DMS53 treated with DMSO at 0.1 percent for 48 hours (cell line): ENCODE results near the gene CPNE9.

Experiments used
- DNase-seq: peaks from one replicate; lab custom pipeline; 2025; ENCODE audit not compliant: unreplicated experiment; lab: John Stamatoyannopoulos, UW

Gene CPNE9, protein sequence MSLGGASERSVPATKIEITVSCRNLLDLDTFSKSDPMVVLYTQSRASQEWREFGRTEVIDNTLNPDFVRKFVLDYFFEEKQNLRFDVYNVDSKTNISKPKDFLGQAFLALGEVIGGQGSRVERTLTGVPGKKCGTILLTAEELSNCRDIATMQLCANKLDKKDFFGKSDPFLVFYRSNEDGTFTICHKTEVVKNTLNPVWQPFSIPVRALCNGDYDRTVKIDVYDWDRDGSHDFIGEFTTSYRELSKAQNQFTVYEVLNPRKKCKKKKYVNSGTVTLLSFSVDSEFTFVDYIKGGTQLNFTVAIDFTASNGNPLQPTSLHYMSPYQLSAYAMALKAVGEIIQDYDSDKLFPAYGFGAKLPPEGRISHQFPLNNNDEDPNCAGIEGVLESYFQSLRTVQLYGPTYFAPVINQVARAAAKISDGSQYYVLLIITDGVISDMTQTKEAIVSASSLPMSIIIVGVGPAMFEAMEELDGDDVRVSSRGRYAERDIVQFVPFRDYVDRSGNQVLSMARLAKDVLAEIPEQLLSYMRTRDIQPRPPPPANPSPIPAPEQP

DNA sequence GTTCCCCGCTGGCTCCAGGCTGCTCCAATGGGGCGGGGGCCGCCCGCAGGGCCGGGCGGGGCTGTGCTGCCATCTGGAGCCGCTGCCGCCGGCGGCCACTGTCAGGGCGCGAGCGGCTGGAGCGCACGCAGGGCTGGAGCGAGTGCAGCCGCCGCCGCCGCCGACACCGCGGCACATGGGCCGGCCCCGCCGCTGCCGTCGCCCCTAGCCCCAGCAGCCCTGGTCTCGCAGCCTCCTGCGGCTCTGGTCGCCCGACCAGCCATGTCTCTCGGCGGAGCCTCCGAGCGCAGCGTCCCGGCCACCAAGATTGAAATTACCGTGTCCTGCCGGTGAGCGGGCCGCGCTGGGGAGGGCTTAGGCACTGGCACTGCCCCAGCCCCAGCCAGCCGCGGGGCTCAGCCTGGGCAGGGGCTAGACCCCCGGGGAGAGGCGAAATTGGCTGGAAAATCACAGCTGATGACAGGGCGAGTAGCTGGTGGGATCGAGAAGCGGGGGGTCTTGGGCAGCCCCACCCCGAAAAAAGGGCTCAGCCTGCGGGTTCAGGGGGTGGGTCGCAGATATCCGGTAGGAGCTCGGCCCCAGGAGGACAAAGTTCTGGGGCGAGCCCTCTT is at the start of gene CPNE9:
CPNE9 (plus strand) TSS at position 98 of the 611 bp plus-strand sequence; CDS start at position 262, 164 bp downstream.
- DNase-seq, result no peak

DNA sequence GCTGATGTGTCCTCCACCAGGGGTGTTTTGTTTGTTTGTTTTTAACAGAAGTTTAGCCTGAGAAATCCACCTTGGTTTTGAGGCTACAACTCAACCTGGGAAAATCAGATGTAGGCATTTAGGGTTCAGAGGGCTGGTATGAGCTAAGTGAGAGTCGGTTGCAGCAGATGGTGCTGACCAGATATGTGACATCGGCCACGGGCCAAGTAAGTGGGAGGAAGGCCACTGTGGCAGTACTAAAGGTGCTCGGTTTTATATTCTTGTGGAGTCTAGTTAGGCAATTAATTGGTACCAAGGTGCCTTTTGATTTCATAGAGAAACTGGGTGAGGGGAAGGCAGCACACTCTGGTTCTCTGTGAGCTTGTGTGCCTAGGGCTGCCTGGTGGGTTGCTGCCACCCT is 43.8 kb upstream of the CPNE9 start:
- DNase-seq, result no peak

DNA sequence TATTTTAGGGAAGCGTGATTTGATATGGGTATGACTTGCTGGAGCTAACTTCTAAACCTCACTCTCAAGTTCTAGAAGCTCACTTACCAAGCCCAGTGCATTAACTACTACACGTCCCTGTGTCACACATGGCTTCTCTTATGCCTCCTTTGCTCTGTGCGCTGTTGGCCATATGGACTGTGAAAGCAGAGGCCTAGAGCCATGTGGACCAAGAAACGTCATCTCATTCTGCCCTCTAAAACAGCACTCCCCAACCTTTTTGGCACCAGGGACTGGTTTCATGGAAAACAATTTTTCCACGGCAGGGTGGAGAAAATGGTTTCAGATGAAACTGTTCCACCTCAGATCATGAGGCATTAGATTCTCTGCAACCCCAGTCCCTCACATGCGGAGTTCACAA is 42.7 kb upstream of the CPNE9 start:
- no peak for DNase-seq

DNA sequence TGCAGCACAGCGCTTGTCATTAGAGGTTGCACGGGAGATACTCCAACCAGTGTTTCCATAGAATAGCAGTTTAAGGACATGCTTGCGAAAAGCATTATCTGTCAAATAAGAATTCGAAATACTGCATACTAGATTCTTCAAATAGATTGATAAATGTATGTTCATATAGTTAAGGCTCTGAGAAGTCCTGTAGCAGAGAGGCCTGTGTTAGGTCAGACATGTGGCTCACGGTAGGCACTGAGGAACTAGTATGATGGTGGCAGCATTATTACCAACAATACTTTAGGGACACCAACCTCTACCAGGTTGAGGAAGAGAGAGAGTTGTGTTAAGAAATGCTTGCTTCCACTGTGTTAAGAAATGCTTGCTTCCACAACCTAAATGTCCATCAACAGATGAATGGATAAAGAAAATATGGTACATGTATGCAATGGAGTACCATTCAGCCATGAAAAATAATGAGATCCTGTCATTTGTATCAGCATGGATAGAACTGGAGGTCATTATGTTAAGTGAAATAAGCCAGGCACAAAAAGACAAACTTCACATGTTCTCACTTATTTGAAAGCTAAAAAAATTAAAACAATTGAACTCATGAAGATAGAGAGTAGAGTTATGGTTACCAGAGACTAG is 39.4 kb upstream of the CPNE9 start:
- DNase-seq, result no peak

DNA sequence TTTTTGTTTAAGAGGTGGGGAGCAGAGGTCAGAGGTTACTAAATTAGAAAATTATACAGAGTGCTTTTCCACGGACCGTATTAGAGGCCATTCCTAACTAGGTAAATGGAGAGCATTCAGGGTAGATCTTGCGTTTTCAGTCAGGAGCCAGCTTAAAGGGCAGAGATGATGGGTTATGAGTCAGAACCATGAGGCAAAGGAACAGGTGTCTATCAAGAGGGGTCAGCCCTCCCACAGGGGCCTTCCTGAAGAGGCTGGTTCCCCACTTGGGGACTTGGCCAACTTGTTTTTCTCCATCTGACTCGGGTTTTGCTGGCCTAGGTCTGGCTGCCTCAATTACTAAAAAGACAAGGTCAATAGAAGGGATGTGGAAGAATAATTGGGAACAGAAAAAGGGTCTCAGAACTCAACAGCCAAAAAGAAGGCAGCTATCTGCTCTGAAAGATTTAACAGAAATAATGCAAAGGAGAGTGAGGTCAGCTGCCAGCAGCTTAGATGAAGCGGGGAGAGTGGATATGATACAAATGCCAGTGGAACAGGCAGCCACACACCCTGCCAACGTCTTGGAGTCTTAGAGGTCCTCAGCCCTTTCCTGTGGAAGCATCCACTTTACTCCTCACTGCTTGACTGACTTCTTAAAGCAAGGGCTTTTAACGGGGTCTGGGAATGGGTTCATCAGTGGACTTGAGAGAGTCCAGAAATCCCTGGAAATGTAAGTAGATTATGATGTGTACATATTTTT is 36.8 kb upstream of the CPNE9 start:
- DNase-seq, result no peak

DNA sequence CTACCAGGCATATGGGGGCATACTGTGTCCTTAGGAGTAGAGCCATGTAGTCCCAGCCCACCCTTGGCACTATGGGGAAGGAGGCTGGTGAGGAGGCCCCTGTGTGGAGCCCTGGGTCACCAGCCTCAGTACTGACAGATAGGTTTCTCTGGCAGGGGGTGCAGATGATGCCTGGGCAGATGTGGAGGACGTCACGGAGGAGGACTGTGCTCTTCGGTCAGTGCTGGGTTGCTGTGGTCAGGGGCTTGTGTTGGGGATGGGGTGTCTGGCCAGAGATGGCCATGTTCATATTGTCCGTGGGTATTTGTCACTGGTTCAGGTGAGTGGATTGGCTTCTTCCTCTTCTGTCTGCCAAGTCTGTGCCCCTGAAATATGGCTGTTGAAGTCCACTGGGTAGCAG is 34.4 kb upstream of the CPNE9 start:
- DNase-seq, result no peak

DNA sequence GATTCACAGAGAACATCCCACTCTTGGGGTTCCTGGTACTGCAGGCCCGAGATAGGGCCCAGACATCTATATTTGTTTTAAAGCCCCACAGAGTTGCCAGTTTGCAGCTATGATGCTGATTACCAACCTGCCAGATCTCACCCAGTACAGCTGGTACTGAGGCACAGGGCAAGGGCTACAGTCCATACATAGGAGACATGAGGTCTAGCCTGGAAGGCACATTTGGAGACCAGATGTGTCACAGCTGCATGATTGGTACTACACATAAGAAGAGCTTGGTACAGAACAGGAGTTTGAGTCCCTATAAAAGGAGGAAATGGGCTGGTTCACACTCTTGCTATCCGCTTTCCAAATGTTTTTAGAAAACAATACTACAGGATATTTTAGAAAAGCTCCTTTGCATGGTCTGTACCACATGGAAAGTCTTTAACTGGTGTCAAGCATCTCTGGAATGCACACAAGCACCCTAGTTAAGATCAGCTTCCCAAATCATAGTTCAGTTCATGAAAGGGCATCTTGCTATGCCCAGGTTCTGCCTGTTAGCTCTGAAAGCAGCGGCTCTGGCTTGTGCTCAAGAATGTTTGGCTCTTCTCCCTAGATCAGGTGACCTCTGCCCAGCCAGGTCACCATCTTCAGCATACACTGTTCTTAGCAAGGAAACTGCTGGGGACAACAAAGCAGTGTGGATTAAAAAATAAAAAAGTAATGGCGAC is 33.8 kb upstream of the CPNE9 start:
- no peak for DNase-seq

DNA sequence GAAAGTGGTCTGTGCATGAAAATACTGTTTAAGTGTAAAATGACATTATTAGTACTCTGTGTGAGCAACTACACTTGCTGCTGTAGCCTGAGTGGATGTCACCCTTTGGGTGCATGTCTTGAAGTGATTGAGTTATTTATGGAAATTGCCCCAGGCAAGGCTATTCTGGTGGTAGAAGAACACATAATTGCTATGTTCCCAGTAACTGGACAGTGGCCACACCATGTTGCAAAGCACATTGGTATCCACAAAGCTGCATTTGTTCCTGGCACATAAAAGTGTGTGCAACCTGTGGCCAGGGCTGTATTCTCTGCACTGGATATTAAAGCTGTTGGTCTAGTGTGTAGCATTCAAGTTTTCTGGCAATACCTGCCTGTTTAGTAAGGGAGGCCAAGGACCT is 30.6 kb upstream of the CPNE9 start:
- no peak for DNase-seq

DNA sequence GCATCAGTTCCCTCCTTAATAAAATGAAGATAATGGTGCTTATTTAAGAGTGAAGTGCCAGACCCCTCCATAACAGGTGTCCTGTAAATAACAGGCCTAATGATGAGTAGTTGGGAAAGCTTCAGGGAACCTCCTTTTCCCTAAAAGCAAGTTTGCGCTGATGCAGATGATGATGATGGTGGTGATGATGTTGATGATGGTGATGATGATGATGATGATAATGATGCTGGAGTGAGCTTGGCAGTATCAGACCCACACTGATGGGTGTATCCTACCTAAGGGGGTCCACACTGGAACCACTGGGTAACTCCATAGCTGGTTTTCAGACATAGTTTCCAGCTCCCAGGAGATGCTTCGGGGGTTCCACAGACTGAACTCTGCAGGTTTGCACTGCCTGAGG is 29.9 kb upstream of the CPNE9 start:
- no peak for DNase-seq

DNA sequence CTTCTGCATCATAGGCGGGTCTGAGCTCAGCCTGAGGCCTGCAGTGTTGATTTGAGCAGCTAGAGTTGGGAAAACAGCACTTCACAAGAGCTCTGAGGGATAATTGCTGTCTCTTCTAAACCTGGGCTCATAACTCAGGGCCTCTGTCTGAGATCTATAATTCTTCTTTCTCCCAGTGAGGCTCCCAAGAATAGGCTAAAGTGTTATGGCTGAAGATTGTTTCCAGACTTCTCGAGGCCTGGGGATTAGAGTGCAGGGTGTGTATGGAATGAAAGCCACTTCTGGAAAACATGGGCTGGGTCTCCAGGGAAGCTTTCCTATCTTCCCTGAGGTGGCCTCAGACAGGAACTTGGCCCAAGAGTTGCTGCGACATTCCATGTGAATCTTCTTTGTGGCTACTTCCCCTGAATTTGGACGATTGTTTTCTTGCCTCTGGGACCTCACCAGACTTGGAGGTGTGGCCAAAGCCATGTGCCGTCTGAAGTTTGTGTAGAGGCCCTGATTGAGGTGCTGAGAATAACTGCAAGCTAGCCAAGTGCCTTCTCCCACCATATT is 27.8 kb upstream of the CPNE9 start:
- no peak for DNase-seq

DNA sequence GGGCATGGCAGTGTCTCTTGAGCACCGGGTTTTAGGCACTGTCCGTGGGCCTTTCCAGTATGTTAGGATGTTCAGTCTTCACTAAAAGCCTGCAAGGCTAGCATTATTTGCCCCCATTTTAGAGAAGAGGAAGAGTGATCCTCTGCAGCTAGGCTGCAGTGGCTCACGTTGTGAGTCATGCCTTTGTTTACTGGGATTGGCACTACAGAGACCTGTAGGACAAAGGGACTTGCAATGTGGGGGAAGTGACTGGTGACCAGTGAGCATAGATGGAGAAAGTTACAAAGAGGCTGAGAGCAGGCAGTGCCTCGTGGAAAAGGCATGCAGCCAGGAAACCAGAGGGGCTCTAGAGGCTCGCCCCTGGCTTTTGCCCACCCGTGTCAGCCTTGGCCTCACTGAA is 26.8 kb upstream of the CPNE9 start:
- no peak for DNase-seq

DNA sequence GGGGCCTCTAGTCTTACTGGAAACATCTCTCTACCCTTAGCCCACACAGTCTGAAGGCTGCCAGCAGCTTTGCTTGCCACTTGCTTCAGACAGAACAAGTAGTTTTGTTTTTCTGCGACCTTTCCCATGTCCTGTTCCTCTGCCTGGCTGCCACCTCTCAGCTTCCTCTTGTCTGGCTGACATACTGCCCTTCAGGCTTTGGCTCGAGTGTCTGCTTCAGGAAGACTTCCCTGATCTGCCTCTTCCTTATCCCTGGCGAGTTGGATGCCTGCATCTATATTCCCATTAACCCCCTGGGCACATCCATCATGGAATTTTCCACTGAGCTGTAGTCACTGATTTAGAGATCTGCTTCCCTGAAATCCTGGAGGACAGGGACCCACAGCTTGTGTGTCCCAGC is 25.1 kb upstream of the CPNE9 start:
- no peak for DNase-seq

DNA sequence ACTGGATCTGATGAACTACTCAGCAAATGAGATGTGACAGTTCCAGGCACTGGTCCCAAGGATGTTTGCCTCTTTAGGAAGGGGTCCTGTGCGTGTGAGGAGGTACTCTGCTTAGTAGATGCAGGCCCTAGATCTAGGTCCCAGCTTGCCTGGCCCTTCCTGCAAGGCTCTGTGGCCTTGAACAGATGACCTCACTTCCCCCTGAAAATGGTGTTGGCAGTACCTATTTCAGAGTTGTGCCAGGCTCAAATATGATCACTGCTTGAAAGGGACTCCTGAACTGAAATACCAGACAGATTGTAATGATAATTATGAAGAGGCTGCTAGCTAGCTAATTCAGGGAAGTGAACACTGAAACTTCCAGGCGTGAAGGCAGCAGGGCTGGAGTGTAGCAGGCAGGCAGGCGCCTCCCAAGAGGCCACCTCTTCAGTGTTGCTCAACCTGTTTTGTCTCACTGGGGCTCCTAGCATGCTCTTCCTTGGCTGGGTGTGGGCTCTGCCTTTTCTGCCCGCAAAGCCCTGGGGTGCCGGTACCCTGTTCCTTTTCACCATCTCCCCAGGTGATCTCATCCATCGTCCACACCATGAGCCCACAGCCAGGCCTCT is 24.1 kb upstream of the CPNE9 start:
- no peak for DNase-seq

DNA sequence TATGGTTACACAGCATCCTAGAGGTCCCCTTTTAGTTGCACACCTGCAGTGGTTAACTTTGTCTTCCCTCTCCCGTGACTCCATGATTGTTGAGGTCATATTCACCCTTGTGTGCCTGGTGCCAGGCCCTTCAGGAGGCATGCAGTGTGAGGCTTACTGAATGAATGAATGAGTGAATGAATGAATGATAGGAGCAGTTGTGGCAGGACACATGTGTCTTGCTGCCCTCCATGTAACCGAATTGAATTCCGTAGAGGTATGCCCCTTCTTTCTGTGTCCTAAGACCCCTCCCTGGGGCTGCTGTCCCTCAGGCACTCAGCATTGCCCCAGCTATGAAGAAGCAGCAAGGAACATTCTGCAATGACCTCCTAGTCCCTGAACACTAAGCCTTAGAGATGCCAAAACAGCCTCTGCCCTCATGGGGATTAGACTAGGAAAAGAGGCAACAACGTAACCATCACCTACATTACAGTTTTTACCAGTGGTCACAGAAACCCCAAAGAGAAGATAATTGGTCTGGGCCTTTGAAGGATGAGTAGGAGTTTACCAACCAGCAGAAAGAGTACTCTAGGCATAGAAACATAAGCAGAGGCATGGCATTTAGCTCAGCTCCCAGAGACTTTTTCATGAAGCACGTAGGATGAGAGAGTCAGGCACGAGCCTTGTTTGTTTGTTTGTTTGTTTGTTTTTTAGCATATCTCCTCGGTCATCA is 22.5 kb upstream of the CPNE9 start:
- no peak for DNase-seq

DNA sequence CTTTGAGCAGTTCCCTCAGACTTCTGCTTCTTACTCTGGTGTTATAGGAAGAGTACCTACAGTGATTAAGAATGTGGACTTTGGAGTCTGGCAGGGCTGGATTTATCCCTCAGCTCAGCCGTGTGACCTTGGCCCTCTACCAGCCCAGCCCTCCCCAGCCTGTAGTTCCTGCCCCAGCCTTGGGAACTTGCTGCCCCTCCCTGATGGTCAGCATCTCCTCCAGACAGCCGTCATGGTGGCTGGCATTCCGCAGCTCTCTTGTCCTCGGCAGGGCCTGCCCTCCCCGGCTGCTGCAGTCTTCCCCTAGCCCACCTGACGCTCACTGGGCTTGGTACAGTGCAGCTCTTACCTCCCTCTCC is 21.9 kb upstream of the CPNE9 start:
- DNase-seq, result no peak

DNA sequence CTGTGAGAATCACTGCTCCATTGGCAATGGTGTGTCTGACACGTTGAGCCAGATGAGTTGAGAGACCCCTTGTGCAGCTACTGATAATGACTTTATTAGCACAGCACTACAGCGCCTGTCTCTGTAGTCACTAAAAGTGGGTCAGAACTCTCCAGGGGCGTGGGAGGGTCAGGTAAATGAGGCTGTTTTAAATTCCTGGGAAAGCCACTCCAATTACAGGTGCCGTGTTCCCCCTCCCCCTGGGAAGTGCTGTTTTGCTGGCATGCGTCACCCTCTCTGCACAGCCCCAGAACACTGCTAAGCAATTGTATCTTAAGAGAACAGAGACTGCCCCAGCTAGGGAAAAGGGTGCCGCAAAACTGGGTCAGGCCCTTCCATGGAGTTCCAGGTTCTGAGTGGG is 21.5 kb upstream of the CPNE9 start:
- no peak for DNase-seq

DNA sequence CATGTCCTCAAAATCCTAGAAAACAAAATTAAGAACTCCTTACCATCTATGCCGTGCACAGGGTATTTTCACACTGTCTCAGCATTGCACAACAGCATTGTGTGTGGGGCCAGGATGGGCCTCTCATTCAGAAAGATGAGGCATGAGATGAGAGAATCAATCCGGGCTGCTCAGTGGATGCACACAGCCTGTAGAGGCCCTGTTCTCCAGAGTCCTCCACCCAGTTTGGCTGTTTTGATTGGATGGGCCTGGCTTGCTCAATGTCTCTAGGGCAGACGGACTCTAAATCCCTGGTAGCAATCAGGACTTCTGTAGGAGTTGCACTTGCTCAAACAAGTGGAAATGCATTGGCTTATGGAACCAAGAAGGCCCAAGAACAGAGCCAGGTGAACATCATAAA is 20.2 kb upstream of the CPNE9 start:
- DNase-seq, result no peak

DNA sequence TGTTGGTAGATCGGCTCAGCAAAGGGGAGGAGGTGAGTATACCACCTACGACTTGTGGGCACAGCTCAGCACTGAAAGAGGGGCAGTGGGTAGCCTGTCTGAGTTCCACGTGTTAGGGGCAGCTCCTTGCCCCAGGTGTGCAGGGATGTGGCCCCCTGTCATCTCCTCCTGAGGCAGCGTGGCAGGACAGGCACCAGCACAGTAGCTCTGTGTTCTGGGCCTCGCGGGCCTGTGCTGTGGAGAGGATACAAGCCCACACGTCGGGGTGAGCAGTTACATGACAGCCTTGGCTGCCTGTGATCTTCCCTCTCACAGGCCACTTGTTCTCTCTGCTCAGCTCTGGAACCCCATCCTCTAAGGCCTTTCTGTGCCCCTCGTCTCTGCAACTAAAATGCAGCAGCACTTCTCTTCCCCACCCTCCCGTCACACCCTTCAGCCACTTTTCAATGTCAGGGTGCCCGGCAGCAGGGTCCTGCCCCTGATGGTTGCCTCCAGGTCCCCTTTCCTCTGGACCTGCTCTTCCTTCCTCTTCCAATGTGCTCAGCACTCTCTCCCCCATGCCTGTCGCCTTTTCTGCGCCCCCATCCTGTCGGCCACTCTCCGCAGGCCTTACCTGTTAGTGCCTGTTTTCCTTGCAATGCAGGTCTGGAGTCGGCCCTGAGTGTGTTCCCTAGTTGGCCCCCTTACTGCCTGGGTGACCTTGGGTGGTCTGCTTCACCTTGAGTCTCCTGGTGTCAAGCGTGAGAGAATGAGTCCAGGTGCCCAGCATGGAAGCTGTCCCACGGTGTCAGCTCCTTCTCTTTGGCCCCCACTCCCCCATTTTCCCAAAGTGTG is 18.2 kb upstream of the CPNE9 start:
- DNase-seq, result no peak
